ENCODE data around the gene LRRIQ1.
A peak's percentile ranks its signal among the peaks of the same experiment; 100 is the strongest.
"Not testable (repeated sequence)": the region's sequence is repeated elsewhere in the genome, so short reads cannot be mapped to it uniquely, and the experiment has no call there.

LRRIQ1 gene

GRCh38 chr12:85036234-85036707, at the start of gene LRRIQ1, which contains the start of gene TSPAN19:
Gene LRRIQ1, plus strand, starts transcription at chr12:85036351. Its CDS starts 1,826 bp downstream, at chr12:85038177.
Gene TSPAN19, minus strand, starts transcription at chr12:85036277. Its CDS starts 6,331 bp downstream, at chr12:85029946.
- peak; percentile 80 for DNase-seq

DNA sequence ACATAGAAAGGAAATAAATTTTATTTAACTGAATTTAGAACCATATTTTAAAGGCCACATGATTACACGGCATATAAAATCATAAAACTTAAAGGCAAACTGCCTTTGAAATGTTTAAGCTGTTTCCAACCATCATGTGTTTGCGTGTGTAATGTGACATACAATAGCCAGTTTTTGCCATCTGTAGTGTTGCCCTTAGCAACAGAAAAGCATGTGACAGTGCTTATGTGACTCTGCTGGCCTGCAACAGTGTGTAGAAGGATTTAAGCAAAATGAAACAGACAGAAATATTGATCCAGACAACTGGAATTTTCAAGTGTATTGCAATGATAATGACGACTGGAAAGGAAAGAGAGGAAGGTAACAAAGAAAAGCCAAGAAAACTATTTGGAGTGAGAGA, 49.6 kb upstream of the LRRIQ1 start:
- DNase-seq, result no peak

DNA sequence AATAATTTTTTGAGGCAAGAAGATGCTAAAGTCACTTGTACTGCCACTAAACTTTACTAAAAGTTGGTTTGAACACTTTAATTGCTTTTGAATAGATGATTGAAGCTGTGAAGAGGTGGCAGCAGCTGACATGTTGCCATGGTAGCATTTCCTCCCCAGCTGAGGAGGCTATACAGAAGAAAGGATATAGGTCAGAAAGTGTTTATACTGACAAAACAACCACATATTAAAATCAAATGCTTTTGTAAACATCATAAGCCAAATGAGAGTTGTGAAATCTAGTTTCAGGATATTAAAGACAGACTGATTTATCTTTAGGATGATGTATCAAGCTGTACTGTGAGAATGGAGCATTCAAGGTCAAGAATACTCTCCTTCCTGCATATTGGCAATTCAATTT, 41.7 kb upstream of the LRRIQ1 start:
- DNase-seq, result no peak

DNA sequence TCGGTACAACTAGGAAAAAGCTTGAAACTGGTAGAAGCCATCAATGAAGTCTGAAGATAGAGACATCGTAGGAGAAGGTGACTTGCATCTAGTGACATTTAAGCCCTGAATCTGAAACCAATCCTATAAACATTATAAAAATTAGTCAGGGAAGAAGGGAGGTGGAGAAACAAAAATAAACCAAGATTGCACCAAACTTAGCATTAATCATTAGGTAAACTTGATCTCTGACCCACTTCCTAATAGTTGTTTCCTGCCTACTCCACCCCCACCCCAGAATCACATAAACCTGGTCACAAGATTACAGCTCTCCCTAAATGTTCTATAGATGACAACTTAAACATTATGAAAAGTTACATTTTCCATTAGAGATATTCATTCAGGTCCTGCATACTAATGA, 40.5 kb upstream of the LRRIQ1 start:
- DNase-seq, result no peak

DNA sequence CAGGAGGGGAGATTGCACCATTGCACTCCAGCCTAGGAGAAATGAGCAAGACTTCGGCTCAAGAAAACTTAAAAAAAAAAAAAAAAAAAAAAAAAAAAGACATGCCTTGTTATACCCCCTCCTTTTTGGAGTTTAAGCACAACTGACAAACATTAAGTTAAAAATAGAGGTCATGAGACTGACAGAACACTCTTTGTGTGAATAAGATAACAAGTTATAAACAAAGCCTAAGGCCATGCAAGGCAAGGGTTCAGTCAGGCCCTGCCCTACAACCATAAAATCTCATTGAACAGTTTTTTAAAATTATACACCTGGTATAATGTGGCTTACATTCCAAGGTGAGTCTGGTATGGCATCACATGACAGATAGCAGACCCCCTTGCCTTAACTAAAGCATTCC, 39.4 kb upstream of the LRRIQ1 start:
- DNase-seq, result no peak

GRCh38 chr12:84998341-84998740, 37.8 kb upstream of the LRRIQ1 start:
- DNase-seq, result no peak

GRCh38 chr12:85000729-85001128, 35.4 kb upstream of the LRRIQ1 start:
- no peak for DNase-seq

DNA sequence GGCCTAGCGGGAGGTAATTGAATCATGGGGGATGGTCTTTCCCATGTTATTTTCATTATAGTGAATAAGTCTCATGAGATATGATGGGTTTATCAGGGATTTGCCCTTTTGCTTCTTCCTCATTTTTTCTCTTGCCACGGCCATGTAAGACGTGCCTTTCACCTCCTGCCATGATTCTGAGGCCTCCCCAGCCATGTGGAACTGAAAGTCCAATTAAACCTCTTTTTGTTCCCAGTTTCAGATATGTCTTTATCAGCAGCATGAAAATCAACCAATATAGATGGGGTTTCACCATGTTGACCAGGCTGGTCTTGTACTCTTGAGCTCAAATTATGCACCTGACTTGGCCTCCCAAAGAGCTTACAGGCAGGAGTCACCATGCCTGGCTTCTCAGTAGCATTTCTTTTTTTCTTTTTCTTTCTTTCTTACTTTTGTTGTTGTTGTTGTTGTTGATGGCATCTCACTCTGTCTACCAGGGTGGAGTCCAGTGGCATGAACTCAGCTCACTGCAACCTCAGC, 33.3 kb upstream of the LRRIQ1 start:
- DNase-seq, result no peak

GRCh38 chr12:85004204-85004603, 31.9 kb upstream of the LRRIQ1 start:
- no peak for DNase-seq

DNA sequence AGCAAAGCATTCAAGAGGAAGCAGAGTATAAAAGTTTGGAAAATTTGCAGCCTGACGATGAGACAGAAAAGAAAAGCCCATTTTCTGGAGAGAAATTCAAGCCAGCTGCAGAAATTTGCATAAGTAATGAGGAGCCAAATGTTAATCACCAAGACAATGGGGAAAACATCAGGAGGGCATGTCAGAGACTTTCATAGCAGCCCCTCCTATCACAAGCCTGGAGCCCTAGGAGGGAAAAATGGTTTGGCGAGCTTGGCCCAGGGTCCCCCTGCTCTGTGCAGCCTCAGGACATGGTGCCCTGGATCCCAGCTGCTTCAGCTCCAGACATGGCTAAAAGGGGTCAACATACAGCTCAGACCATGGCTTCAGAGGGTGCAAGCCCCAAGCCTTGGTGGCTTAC, 31.1 kb upstream of the LRRIQ1 start:
- not testable (repeated sequence) for DNase-seq

DNA sequence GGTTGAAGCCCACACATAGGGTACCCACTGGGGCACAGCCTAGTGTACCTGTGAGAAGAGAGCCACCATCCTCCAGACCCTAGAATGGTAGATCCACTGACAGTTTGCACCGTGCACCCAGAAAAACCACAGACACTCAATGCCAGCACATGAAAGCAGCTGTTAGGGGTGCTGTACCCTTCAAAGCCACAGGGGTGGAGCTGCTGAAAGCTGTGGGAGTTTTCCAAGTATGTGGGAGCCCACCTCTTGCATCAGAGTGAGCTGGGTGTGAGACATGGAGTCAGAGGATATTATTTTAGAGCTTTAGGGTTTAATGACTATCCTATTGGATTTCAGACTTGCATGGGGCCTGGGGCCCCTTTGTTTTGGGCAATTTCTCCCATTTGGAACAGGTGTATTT, 30.5 kb upstream of the LRRIQ1 start:
- DNase-seq, result no peak

- DNase-seq, result no peak
Measured at GRCh38 chr12:85006206-85006605, 29.9 kb upstream of the LRRIQ1 start.

DNA sequence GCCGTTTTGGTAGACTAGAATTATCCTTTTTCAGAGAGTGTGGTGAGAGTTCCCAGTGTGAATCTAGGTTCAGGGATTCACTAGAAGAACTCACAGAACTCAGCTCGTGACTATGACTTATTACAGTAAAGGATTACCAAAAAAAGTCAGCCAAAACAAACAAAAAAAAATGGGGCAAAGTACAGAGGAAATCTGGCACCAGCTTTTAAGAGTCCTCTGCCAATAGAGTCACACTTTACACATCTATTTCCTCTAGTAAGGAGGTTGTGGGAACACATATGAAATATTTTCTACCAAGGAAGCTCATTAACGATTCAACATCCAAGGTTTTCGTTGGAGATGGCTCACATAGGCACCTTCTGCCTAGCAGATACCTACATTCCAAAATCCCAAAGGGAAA, 28.3 kb upstream of the LRRIQ1 start:
- DNase-seq, result no peak

- DNase-seq, result no peak
Measured at GRCh38 chr12:85016413-85016812, 19.7 kb upstream of the LRRIQ1 start.

DNA sequence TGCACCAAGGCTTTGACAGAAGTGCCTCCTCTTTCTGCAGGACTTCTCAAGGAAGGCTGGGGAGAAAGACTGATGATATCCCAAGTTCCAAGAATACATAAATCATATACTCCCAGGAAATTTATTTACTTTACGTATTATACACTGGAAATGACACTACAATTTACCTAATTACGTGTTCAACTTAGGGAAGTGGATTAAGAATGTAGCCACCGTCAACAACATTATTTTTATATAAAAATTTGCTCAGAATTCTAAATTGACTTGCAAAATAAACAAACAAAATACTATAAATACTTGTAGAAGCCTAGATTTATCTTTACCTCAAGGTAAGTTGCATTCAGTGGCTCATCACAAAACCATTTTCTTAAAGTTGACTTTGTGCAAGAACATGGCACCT, 19.0 kb upstream of the LRRIQ1 start:
- DNase-seq, result no peak

DNA sequence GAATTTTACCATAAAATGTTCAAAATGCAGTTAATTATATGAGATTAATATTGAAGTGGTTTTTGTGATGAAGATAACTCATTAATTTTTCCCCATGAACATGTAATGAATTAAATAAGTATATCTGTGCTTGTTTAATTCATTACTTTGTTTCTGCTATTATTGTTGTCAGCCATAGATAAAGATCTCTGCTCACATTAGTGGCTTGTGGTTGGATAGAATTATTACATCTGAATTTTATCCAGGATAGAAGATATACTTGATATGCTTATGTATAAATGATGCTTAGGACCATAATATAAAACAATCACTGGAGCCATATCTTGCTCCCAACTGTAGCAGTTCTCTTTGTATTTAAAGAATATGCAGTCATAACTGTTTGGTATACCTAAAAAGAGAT, 18.5 kb upstream of the LRRIQ1 start:
- DNase-seq, result no peak

- DNase-seq, result no peak
Measured at GRCh38 chr12:85018098-85018497, 18.1 kb upstream of the LRRIQ1 start.

DNA sequence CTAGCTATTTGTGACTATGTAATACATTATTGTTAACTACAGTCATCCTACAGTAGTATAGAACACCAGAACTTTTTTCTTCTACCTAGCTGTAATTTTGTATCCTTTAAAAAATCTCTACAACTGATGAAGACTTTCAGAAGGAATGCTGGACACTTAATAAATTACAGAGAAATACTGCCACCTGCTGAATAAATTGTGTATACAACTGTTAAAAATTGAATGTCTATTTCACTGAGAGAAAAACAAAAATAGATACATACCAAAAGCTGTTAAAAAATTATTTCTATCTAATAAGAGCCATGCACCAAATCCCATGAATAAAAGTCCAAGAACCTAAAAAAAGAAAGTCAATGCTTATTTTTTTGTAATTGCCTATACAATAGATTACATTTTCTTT, 6.7 kb upstream of the LRRIQ1 start:
- DNase-seq, result peak; percentile 18

DNA sequence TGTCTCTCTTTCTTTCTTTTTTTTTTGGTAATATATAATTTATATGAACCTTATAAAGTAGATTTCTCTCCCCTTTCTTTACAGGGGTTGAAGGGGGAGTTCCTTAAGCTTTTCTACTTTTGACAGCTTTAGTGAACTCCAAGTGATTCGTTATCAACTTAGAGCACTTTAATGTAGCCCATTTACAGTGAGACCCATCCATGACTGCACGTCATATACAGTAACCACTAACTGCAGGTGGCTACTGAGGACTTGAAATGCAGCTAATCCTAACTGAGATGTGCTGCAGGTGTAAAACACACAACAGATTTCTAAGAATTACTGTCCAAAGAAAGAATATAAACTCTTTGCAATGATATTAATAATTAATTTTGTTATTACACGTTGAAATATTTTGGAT, 582 bp downstream of the LRRIQ1 start:
- no peak for DNase-seq

DNA sequence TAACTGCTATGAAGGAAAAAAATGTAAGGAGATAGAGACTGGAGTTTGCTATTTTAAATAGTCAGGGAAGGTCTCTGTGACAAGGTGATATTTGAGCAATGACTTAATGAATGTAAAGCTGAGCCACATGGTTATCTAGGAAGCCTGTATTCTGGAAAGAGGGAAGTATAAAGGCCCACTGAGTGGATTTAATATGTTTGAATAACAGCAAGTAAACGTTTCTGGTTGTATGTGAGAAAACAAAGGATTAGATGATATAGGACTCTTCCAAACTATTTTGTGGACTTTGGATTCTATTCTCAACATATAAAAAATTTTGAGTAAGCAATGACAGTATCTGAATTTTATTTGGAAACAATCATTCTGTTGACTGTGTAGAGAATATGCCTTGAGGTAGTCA, 5.2 kb downstream of the LRRIQ1 start:
- DNase-seq, result no peak

DNA sequence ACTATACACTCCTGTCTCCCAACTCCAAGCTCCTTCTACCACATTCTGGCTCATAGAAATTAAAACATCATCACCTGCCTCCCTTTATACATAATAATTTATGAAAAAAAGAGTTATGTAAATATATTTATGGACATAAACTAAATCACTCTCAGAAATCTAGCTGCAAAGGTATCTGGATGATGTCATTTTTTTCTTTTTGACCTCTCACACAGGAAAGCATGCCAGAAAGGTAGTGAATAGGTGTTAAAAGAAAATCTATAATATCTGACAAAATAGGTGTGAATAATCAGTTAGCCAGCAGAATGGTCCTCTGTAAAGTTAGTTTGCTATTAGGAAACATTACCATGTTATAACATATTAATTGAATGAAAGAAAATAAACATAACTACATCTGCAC, 7.7 kb downstream of the LRRIQ1 start:
- no peak for DNase-seq

- no peak for DNase-seq
Measured at GRCh38 chr12:85057370-85057963, 21.3 kb downstream of the LRRIQ1 start.

GRCh38 chr12:85058339-85058738, 22.2 kb downstream of the LRRIQ1 start:
- no peak for DNase-seq

DNA sequence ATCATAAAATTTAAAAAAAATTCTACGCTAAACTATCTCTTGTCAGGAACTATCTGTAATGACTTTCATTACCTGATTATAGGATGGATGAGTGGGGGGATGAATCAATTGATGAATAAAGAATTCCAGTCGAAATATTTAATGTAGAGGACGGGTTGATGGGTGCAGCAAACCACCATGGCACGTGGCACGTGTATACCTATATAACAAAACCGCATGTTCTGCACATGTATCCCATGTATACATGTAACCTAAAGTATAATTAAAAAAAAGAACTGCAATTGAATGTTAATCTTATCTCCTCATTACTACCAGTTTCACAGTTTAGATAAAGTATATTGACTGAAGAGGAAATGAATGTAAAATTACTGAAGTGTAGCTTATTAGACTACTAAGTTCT, 23.4 kb downstream of the LRRIQ1 start:
- DNase-seq, result no peak

- no peak for DNase-seq
Measured at GRCh38 chr12:85060916-85061315, 24.8 kb downstream of the LRRIQ1 start.

Measured in NCI-H2081 treated with DMSO at 0.1 percent for 48 hours (cell line).